ENCODE results near the gene ZNF92. TPM values are rescaled to one million over a fixed set of nuclear protein-coding genes. Genes with fewer than 3 reads are reported as not detected.
"Not testable (repeated sequence)": the region's sequence is repeated elsewhere in the genome, so short reads cannot be mapped to it uniquely, and the experiment has no call there.

Gene ZNF92
- total and polyA plus RNA-seq, 2 donors (not counting 1 experiment from before 2014, with no cell fraction given) = 8.2 to 65.4 TPM

DNA sequence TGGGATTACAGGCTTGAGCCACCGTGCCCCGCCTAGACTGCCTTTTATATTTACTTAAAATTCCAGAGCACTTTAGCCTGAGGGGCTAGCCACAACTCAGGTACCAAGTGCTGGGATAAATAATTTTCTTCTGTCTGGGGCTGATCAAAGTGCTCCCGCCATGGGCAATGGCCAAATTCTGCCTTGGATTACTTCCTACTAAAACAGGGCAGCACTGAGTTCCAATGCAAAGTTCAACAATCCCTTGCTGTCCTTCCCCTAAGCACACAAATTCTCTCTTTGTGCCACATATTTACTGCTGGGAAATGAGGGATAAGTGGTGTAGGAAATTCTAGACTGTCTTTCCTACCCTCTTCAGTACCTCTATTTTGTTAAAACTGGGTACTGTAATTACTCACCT is 34.4 kb upstream of the ZNF92 start:
- Histone ChIP-seq H3K27me3 (replicated peaks in 1 of 4; ENCODE audit: control extremely low read depth in 1 of 4, control insufficient read depth in 3 of 4, insufficient read depth in 4 of 4, low read length in 3 of 4) (no peaks in the 10 kb centered on the region), H3K79me2 (ENCODE audit: control insufficient read depth, insufficient read depth, low read length) (no peaks in the 10 kb centered on the region), H3K27ac (ENCODE audit: low read length in 2 of 2) (no peak overlapping the region), H3K9me3 (ENCODE audit: control extremely low read depth in 1 of 3, control insufficient read depth in 2 of 3, insufficient read depth in 1 of 3, low read length in 2 of 3) (peaks cover 0 to 10% (median 0%) of the 10 kb centered on the region in 3 donors), H2AFZ (ENCODE audit: insufficient read depth, low read depth, low read length, poor library complexity, severe bottlenecking) (no peak overlapping the region), H3K4me2 (replicated peaks; ENCODE audit: low read depth, low read length, poor library complexity, severe bottlenecking) (no peak overlapping the region), H4K20me1 (ENCODE audit: control insufficient read depth, insufficient read depth, low read length, poor library complexity, severe bottlenecking) (no peaks in the 10 kb centered on the region), H3K9ac (ENCODE audit: low read length) (no peak overlapping the region), H3K36me3 (replicated peaks in 1 of 2; ENCODE audit: control extremely low read depth in 1 of 2, control insufficient read depth in 1 of 2, extremely low read depth in 1 of 2, insufficient read depth in 2 of 2, low read length in 1 of 2) (no peaks in the 10 kb centered on the region), H3K4me1 (ENCODE audit: control insufficient read depth in 2 of 2, insufficient read depth in 2 of 2, low read length in 2 of 2) (peaks cover 20 to 21% of the 10 kb centered on the region in 2 donors), H3K4me3 (ENCODE audit: control extremely low read depth in 1 of 5, extremely low read depth in 1 of 5, insufficient read depth in 1 of 5, low read depth in 2 of 5, low read length in 4 of 5) (no peak overlapping the region)
- ChIA-PET CTCF (interaction anchor here (1.0 kb wide), 1 partner anchor 32 kb away, joined by 3 read pairs; no protein-coding TSS in a partner anchor), POLR2A (no interaction called here)
- ATAC-seq (ENCODE audit: low read depth) (no peak), DNase-seq (no peak)
- TF ChIP-seq EZH2 (IDR thresholded peaks at IDR 0.05; ENCODE audit: borderline replicate concordance, insufficient read depth, low read depth, low read length, poor library complexity, severe bottlenecking) = no peak
- TF ChIP-seq, protein P1, sequence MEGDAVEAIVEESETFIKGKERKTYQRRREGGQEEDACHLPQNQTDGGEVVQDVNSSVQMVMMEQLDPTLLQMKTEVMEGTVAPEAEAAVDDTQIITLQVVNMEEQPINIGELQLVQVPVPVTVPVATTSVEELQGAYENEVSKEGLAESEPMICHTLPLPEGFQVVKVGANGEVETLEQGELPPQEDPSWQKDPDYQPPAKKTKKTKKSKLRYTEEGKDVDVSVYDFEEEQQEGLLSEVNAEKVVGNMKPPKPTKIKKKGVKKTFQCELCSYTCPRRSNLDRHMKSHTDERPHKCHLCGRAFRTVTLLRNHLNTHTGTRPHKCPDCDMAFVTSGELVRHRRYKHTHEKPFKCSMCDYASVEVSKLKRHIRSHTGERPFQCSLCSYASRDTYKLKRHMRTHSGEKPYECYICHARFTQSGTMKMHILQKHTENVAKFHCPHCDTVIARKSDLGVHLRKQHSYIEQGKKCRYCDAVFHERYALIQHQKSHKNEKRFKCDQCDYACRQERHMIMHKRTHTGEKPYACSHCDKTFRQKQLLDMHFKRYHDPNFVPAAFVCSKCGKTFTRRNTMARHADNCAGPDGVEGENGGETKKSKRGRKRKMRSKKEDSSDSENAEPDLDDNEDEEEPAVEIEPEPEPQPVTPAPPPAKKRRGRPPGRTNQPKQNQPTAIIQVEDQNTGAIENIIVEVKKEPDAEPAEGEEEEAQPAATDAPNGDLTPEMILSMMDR (IDR thresholded peaks at IDR 0.05) = no peak
- 100% methylated on average over 1 of the region's 3 CpGs for WGBS (ENCODE audit: insufficient coverage)
- Mint-ChIP-seq H3K4me3 (peak overlapping the region; percentile 56), H3K27ac (no peak overlapping the region), H3K27me3 (no peaks in the 10 kb centered on the region), H3K9me3 (ENCODE audit: insufficient read depth) (peaks cover 5% of the 10 kb centered on the region), H3K4me1 (peaks cover 27% of the 10 kb centered on the region)
- intact Hi-C loops (cut with micrococcal nuclease) = no loop called here

DNA sequence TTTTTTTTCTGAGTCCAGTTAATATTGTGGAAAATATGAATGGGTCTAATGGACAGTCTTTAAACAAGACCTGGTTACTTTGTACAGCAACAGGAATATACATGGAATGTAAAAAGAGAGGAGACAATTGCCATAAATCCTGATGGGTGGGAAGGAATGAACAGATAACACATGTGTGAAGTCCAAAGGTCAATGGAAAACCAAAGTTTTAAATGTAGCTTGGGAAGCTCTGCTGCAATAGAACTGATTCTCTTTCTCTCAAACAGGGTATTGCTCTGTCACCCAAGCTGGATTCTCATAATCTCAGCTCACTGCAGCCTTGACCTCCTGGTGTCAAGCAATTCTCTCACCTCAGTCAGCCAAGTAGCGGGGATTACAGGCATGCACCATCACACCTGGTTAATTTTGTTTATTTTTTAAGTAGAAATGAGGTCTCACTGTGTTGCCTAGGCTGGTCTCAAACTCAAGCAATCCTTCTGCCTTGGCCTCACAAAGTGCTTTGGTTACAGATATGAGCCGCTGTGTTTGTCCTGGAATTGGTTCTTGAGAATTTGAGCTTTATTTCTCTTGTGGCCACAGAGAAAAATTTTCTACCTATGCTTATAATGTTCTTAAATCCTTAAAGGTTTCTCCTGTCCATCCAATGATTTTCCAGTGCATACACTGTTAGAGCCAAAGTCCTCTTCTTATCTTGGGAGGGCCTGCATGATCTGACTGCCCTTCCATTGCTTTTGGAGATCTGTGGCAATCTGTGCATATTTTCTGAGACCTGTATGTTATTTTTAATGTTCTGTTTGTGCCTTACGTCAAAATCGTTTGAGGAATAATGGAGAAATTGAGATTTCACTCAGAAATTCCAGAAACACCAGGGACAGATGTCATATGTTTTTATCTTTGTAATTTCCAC is 30.7 kb upstream of the ZNF92 start:
- H3K27ac ChIP-seq (ENCODE audit: low read length in 2 of 2) = no peak overlapping the region
- no peak overlapping the region for H3K4me3 Mint-ChIP-seq
- peaks cover 0 to 4% (median 2%) of the 10 kb centered on the region in 3 donors for H3K9me3 ChIP-seq (ENCODE audit: control extremely low read depth in 1 of 3, control insufficient read depth in 2 of 3, insufficient read depth in 1 of 3, low read length in 2 of 3)
- H3K27me3 ChIP-seq (replicated peaks in 1 of 4; ENCODE audit: control extremely low read depth in 1 of 4, control insufficient read depth in 3 of 4, insufficient read depth in 4 of 4, low read length in 3 of 4) = no peaks in the 10 kb centered on the region
- peaks cover 5% of the 10 kb centered on the region for H3K9me3 Mint-ChIP-seq (ENCODE audit: insufficient read depth)
- H3K4me3 ChIP-seq (ENCODE audit: control extremely low read depth in 1 of 5, extremely low read depth in 1 of 5, insufficient read depth in 1 of 5, low read depth in 2 of 5, low read length in 4 of 5) = no peak overlapping the region
- no peak overlapping the region for H2AFZ ChIP-seq (ENCODE audit: insufficient read depth, low read depth, low read length, poor library complexity, severe bottlenecking)
- H3K27me3 Mint-ChIP-seq = no peaks in the 10 kb centered on the region
- no CpG with 5 or more reads among the region's 4 CpGs for WGBS (ENCODE audit: insufficient coverage)
- CTCF ChIA-PET = no interaction called here
- no peak overlapping the region for H3K9ac ChIP-seq (ENCODE audit: low read length)
- H3K79me2 ChIP-seq (ENCODE audit: control insufficient read depth, insufficient read depth, low read length) = no peaks in the 10 kb centered on the region
- no peak for ATAC-seq (ENCODE audit: low read depth)
- no peak for TF ChIP-seq EZH2 (IDR thresholded peaks at IDR 0.05; ENCODE audit: borderline replicate concordance, insufficient read depth, low read depth, low read length, poor library complexity, severe bottlenecking)
- TF ChIP-seq, protein P1 (IDR thresholded peaks at IDR 0.05) = no peak
- H3K4me2 ChIP-seq (replicated peaks; ENCODE audit: low read depth, low read length, poor library complexity, severe bottlenecking) = no peak overlapping the region
- peaks cover 16% of the 10 kb centered on the region for H3K4me1 Mint-ChIP-seq
- intact Hi-C loops (cut with micrococcal nuclease) = no loop called here
- H3K36me3 ChIP-seq (replicated peaks in 1 of 2; ENCODE audit: control extremely low read depth in 1 of 2, control insufficient read depth in 1 of 2, extremely low read depth in 1 of 2, insufficient read depth in 2 of 2, low read length in 1 of 2) = no peaks in the 10 kb centered on the region
- no peaks in the 10 kb centered on the region for H4K20me1 ChIP-seq (ENCODE audit: control insufficient read depth, insufficient read depth, low read length, poor library complexity, severe bottlenecking)
- POLR2A ChIA-PET = no interaction called here
- H3K27ac Mint-ChIP-seq = no peak overlapping the region
- H3K4me1 ChIP-seq (ENCODE audit: control insufficient read depth in 2 of 2, insufficient read depth in 2 of 2, low read length in 2 of 2) = peaks cover 14 to 15% of the 10 kb centered on the region in 2 donors
- DNase-seq = no peak

GRCh38 chr7:65344541-65344940 is 29.1 kb upstream of the ZNF92 start:
- H3K4me1 ChIP-seq (ENCODE audit: control insufficient read depth in 2 of 2, insufficient read depth in 2 of 2, low read length in 2 of 2); H4K20me1 ChIP-seq (ENCODE audit: control insufficient read depth, insufficient read depth, low read length, poor library complexity, severe bottlenecking); H3K4me3 Mint-ChIP-seq; H3K9ac ChIP-seq (ENCODE audit: low read length); H3K4me2 ChIP-seq (replicated peaks; ENCODE audit: low read depth, low read length, poor library complexity, severe bottlenecking); POLR2A ChIA-PET; H3K9me3 Mint-ChIP-seq (ENCODE audit: insufficient read depth); H3K27ac Mint-ChIP-seq; H3K27ac ChIP-seq (ENCODE audit: low read length in 2 of 2); H3K27me3 ChIP-seq (replicated peaks in 1 of 4; ENCODE audit: control extremely low read depth in 1 of 4, control insufficient read depth in 3 of 4, insufficient read depth in 4 of 4, low read length in 3 of 4); H3K4me1 Mint-ChIP-seq; H3K27me3 Mint-ChIP-seq; CTCF ChIA-PET; H3K4me3 ChIP-seq (ENCODE audit: control extremely low read depth in 1 of 5, extremely low read depth in 1 of 5, insufficient read depth in 1 of 5, low read depth in 2 of 5, low read length in 4 of 5); ATAC-seq (ENCODE audit: low read depth); H2AFZ ChIP-seq (ENCODE audit: insufficient read depth, low read depth, low read length, poor library complexity, severe bottlenecking); H3K79me2 ChIP-seq (ENCODE audit: control insufficient read depth, insufficient read depth, low read length); H3K9me3 ChIP-seq (ENCODE audit: control extremely low read depth in 1 of 3, control insufficient read depth in 2 of 3, insufficient read depth in 1 of 3, low read length in 2 of 3); H3K36me3 ChIP-seq (replicated peaks in 1 of 2; ENCODE audit: control extremely low read depth in 1 of 2, control insufficient read depth in 1 of 2, extremely low read depth in 1 of 2, insufficient read depth in 2 of 2, low read length in 1 of 2); DNase-seq; intact Hi-C loops (cut with micrococcal nuclease): not testable (repeated sequence)
- WGBS (ENCODE audit: insufficient coverage) = no CpG with 5 or more reads among the region's 4 CpGs

Measured in B cell (primary cell).